ENCODE measurements around the gene PLA2G3.

Gene PLA2G3

DNA sequence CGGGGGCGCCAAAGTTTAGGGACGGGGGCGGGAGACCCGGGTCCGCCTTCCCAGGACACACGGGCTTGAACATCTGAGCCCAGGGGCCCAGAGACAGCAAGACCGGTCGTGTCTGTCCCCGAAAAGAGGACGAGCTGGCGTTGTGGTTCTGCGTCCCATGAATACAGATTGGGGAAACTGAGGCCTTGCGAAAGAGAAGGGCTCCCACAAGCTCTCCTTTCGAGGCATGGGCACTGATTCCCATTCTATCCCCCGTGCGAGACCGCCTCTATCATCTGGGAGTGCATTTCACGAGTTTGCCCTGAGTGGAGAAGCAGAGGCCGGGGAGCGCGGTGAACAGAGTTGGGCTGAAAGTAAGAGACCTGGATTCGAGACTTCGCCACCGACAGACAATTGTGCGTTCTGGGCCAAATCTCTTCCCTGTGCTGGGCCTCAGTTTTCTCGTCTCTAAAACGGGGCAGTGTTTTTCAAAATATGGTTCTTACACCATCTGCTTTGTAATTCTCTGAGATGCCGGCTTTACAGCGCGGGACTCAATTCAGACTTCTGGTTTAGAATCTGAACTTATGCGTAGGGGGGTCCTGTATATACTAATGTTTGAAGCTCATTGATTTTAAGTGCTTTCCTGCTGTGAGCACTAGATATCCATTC, 20.1 kb upstream of the PLA2G3 start:
- Histone ChIP-seq H3K4me3 (ENCODE audit: low read depth in 1 of 2, low read length in 2 of 2) (peak overlapping the region; percentile 37 to 71), H4K20me1 (ENCODE audit: insufficient read depth, low read length) (peaks cover 4% of the 10 kb centered on the region; the same call in 1 of the 2 replicates), H2AFZ (ENCODE audit: low read depth, low read length) (peak overlapping the region; percentile 94), H3K27me3 (ENCODE audit: insufficient read depth, low read length, poor library complexity) (no peaks in the 10 kb centered on the region), H3K4me1 (ENCODE audit: insufficient read depth, low read length) (peaks cover 29% of the 10 kb centered on the region), H3K9ac (ENCODE audit: low read depth, low read length) (peak overlapping the region; percentile 61), H3K36me3 (ENCODE audit: insufficient read depth, low read length) (peaks cover 12% of the 10 kb centered on the region), H3K4me2 (ENCODE audit: insufficient read depth, low read length) (peak overlapping the region; percentile 87), H3K79me2 (ENCODE audit: insufficient read depth, low read length) (peaks cover 44% of the 10 kb centered on the region), H3K27ac (ENCODE audit: low read length) (peak overlapping the region; percentile 57), H3K9me3 (ENCODE audit: insufficient read depth, low read length, severe bottlenecking) (no peaks in the 10 kb centered on the region)
- TF ChIP-seq, protein P1, sequence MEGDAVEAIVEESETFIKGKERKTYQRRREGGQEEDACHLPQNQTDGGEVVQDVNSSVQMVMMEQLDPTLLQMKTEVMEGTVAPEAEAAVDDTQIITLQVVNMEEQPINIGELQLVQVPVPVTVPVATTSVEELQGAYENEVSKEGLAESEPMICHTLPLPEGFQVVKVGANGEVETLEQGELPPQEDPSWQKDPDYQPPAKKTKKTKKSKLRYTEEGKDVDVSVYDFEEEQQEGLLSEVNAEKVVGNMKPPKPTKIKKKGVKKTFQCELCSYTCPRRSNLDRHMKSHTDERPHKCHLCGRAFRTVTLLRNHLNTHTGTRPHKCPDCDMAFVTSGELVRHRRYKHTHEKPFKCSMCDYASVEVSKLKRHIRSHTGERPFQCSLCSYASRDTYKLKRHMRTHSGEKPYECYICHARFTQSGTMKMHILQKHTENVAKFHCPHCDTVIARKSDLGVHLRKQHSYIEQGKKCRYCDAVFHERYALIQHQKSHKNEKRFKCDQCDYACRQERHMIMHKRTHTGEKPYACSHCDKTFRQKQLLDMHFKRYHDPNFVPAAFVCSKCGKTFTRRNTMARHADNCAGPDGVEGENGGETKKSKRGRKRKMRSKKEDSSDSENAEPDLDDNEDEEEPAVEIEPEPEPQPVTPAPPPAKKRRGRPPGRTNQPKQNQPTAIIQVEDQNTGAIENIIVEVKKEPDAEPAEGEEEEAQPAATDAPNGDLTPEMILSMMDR (IDR thresholded peaks at IDR 0.05; ENCODE audit: borderline replicate concordance, extremely low read depth, low read length, poor library complexity, severe bottlenecking), result no peak
- TF ChIP-seq EZH2 (IDR thresholded peaks at IDR 0.05; ENCODE audit: borderline replicate concordance, low read depth, low read length, severe bottlenecking), result no peak
- DNase-seq, result no peak
- peak; percentile 35 for ATAC-seq (ENCODE audit: insufficient read depth, low read depth)

DNA sequence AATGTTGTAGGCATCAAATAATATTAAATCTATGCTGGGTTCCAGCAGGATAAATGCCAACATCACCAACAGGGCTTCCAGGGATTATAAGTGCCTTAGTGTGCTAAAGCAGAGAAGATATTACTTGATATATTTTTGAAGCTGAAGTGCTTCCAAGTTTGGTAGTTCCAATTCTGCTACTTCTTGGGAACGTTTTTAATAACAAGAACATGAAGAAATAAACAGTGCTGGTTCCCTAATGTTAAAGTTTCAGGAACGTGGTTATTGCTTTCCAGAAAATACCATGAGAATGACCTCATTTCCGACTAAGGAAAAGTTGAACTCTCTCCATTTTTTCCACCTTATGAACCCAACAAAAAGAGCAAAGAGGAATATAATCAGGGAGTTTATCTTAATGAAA, 15.1 kb upstream of the PLA2G3 start:
- no peak overlapping the region for H3K27ac ChIP-seq (ENCODE audit: low read length)
- no peak for DNase-seq
- H3K79me2 ChIP-seq (ENCODE audit: insufficient read depth, low read length), result peaks cover 4% of the 10 kb centered on the region
- TF ChIP-seq, protein P1 (IDR thresholded peaks at IDR 0.05; ENCODE audit: borderline replicate concordance, extremely low read depth, low read length, poor library complexity, severe bottlenecking), result no peak
- no peak overlapping the region for H3K4me2 ChIP-seq (ENCODE audit: insufficient read depth, low read length)
- H2AFZ ChIP-seq (ENCODE audit: low read depth, low read length), result no peak overlapping the region
- no peak overlapping the region for H3K4me3 ChIP-seq (ENCODE audit: low read depth in 1 of 2, low read length in 2 of 2)
- H3K4me1 ChIP-seq (ENCODE audit: insufficient read depth, low read length), result peaks cover 8% of the 10 kb centered on the region
- no peaks in the 10 kb centered on the region for H3K9me3 ChIP-seq (ENCODE audit: insufficient read depth, low read length, severe bottlenecking)
- H4K20me1 ChIP-seq (ENCODE audit: insufficient read depth, low read length), result no peaks in the 10 kb centered on the region
- no peaks in the 10 kb centered on the region for H3K27me3 ChIP-seq (ENCODE audit: insufficient read depth, low read length, poor library complexity)
- no peak for ATAC-seq (ENCODE audit: insufficient read depth, low read depth)
- H3K36me3 ChIP-seq (ENCODE audit: insufficient read depth, low read length), result no peaks in the 10 kb centered on the region
- H3K9ac ChIP-seq (ENCODE audit: low read depth, low read length), result no peak overlapping the region

DNA sequence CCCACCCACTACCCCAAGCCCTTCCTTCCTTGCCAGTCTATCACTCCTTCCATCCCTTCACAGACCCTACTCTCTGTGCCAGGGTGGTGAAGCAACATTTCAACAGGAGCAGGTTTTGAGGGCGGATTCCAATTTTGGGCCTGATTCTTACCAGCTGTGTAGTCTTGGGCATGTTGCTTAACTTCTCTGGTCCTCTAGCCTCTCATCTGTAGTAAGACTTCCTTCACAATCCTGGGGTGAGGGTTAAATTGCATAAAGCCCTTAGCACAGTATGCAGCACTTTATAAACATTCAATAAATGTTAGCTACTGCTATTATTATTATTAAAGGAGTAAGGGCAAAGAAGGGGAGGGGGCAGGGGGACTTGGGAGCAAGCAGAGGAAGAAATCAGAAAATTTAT, 14.7 kb upstream of the PLA2G3 start:
- H3K9ac ChIP-seq (ENCODE audit: low read depth, low read length), result no peak overlapping the region
- H3K27me3 ChIP-seq (ENCODE audit: insufficient read depth, low read length, poor library complexity), result no peaks in the 10 kb centered on the region
- H3K36me3 ChIP-seq (ENCODE audit: insufficient read depth, low read length), result no peaks in the 10 kb centered on the region
- no peaks in the 10 kb centered on the region for H4K20me1 ChIP-seq (ENCODE audit: insufficient read depth, low read length)
- H2AFZ ChIP-seq (ENCODE audit: low read depth, low read length), result no peak overlapping the region
- H3K27ac ChIP-seq (ENCODE audit: low read length), result no peak overlapping the region
- ATAC-seq (ENCODE audit: insufficient read depth, low read depth), result no peak
- no peaks in the 10 kb centered on the region for H3K79me2 ChIP-seq (ENCODE audit: insufficient read depth, low read length)
- TF ChIP-seq, protein P1 (IDR thresholded peaks at IDR 0.05; ENCODE audit: borderline replicate concordance, extremely low read depth, low read length, poor library complexity, severe bottlenecking), result no peak
- no peak for TF ChIP-seq EZH2 (IDR thresholded peaks at IDR 0.05; ENCODE audit: borderline replicate concordance, low read depth, low read length, severe bottlenecking)
- H3K9me3 ChIP-seq (ENCODE audit: insufficient read depth, low read length, severe bottlenecking), result no peaks in the 10 kb centered on the region
- no peak overlapping the region for H3K4me3 ChIP-seq (ENCODE audit: low read depth in 1 of 2, low read length in 2 of 2)
- H3K4me2 ChIP-seq (ENCODE audit: insufficient read depth, low read length), result no peak overlapping the region
- peaks cover 8% of the 10 kb centered on the region for H3K4me1 ChIP-seq (ENCODE audit: insufficient read depth, low read length)
- no peak for DNase-seq

All from DND-41 (cell line).